Mononuclear cell (primary cell): Measurements from ENCODE around the gene RNPS1. TPM values are rescaled to one million over a fixed set of nuclear protein-coding genes. Genes with fewer than 3 reads are reported as not detected.

Experiments
- H3K27me3 ChIP-seq: 2 replicates; pipeline ENCODE4 v1.6.0; 2011; ENCODE audit warnings: low read length, control low read depth; ENCODE audit not compliant: insufficient read depth
- H3K4me1 ChIP-seq: 2 replicates; pipeline ENCODE4 v1.5.1; 2011; ENCODE audit warnings: mild to moderate bottlenecking, low read length, control low read depth; ENCODE audit not compliant: insufficient read depth
- H3K4me3 ChIP-seq: 2 replicates; pipeline ENCODE4 v1.5.1; 2011; ENCODE audit warnings: mild to moderate bottlenecking, low read length, moderate library complexity
- H3K9me3 ChIP-seq: 2 replicates; pipeline ENCODE4 v1.5.1; 2011; ENCODE audit warnings: low read depth, mild to moderate bottlenecking, control low read depth, low read length
- total RNA-seq: library from RNA; depleted of rRNA; stranded (reverse); fragments of >200 nt; gene quantifications from one replicate; pipeline ENCODE4 v1.2.3, GENCODE V29; 2012

Gene RNPS1
- total RNA-seq, 1 donor = 156 TPM

DNA sequence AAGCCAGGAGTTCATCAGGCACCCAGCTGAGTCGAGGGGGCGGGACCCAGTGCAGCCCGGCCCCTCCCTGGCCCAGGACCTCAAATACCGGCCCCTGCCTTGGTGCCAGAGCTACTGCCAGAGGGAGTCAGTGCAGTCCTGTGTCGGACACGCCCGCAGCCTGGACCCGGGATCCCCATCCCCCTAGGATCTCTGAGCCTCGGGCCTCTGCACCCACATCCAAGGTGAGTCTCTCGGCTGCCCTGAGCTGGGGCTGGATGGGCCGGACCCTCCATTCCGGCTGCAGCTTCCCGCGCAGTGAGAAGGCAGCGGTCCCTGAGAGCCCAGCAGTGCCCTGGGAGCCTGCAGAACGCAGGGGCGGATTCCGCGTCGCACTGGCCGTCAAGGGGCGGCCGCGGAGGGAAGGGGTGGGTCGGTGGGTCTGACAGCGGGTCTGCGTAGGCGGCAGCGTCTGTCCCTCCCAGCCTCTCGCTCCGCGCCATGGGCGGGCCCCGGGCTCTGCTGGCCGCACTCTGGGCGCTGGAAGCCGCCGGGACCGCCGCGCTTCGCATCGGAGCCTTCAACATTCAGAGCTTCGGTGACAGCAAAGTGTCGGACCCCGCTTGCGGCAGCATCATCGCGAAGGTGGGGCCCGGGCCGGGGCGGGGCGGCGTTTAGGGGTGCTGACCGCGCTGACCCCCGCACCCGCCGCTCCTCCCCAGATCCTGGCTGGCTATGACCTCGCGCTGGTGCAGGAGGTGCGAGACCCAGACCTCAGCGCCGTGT is 31.4 kb downstream of the RNPS1 start, which contains the start of gene DNASE1L2:
TSS of gene DNASE1L2 (plus strand) at position 108 of the 765 bp plus-strand sequence. CDS start at position 481, 373 bp downstream.
- no peaks in the 10 kb centered on the region for H3K9me3 ChIP-seq
- H3K27me3 ChIP-seq = no peaks in the 10 kb centered on the region
- H3K4me1 ChIP-seq = no peaks in the 10 kb centered on the region
- no peak within 1 kb of the TSS for H3K4me3 ChIP-seq

DNA sequence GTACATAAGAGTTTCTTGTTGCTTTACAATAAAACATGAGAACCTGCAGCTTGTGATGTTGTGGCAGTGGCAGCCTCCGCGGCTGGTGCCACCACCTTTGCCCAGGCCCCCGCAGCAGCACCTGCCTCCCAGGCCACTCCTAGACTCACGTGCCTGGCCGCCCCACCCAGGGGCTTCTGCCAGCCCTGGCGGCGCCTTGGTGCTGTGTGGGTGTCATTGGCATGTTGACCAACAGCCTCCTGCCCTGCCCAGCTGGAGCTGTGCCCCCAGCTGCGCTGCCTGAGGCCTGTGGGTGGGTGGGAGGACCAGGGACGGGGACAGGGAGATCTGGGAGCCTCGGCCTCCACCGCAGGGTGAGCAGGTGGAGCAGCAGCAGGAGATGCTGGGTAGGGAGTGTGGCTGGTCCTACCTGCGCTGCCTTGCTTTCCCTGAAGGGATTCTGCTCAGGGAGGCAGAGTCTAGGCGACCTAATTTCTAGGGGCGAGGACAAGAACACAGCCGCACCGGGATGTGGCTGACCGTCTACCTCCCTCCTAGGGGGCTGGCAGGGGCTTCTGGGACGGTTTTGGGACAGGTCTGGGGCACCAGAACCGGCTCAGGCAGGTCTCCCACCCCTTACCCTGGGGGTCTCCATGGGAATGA is 32.1 kb downstream of the RNPS1 start:
- H3K4me3 ChIP-seq = no peak overlapping the region

DNA sequence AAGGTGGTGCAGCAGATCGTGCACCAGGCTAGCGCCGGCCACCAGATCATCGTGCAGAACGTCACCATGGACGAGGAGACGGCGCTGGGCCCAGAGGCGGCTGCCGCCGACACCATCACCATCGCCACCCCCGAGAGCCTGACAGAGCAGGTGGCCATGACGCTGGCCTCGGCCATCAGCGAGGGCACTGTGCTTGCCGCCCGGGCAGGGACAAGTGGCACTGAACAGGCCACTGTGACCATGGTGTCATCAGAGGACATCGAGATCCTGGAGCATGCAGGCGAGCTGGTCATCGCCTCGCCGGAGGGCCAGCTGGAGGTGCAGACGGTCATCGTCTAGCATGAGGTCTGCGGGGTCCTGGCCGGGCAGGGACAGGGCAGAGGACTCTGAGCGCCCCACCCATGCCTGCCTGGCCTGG is 32.7 kb downstream of the RNPS1 start:
- no peaks in the 10 kb centered on the region for H3K27me3 ChIP-seq
- no peak overlapping the region for H3K4me3 ChIP-seq
- no peaks in the 10 kb centered on the region for H3K4me1 ChIP-seq
- H3K9me3 ChIP-seq = no peaks in the 10 kb centered on the region

More for the DNA sequence above, 32.1 kb downstream of the RNPS1 start:
- H3K9me3 ChIP-seq = no peaks in the 10 kb centered on the region
- H3K27me3 ChIP-seq = no peaks in the 10 kb centered on the region
- H3K4me1 ChIP-seq = no peaks in the 10 kb centered on the region

DNA sequence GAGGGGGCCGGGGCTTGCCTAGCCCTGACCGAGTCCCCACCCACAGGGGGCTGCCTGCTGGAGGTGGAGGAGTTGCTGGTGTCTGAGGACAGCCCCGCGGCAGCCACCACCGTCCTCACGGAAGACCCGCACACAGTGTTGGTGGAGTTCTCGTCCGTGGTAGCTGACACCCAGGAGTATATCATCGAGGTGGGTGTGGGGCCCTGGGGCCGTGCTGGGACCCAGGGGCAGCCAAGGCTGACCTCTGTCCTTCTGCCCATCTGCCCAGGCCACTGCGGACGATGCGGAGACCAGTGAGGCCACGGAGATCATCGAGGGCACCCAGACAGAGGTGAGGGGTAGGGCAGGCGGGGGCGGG is 33.1 kb downstream of the RNPS1 start:
- no peaks in the 10 kb centered on the region for H3K9me3 ChIP-seq
- no peak overlapping the region for H3K4me3 ChIP-seq
- H3K4me1 ChIP-seq = no peaks in the 10 kb centered on the region
- no peaks in the 10 kb centered on the region for H3K27me3 ChIP-seq

DNA sequence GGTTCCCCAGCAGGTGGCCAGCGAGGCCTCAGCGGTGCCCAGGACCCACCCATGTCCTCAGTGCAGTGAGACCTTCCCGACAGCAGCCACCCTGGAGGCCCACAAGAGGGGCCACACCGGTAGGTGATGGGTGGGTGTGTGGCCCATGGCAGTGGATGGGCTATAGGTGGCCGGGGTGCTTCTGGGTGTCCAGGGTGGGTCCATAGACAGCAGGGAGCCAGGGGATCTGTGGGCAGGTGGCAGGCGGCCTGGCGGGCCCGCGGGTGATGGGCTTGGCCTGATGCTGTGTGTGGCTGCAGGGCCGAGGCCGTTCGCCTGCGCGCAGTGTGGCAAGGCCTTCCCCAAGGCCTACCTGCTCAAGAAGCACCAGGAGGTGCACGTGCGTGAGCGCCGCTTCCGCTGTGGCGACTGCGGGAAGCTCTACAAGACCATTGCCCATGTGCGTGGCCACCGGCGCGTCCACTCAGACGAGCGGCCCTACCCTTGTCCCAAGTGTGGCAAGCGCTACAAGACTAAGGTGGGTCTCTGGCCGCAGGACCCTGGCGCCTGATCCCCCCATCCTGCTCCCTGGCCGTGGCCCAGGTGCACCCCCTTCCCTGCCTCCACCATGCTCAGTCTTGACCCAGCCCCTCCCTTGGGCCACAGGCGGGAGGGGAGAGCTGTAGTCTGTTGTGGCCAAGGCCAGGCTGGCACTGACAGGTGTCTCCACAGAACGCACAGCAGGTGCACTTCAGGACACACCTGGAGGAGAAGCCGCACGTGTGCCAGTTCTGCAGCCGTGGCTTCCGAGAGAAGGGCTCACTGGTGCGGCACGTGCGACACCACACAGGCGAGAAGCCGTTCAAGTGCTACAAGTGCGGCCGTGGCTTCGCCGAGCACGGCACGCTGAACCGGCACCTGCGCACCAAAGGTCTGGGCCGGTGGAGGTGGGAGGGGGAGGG is 33.8 kb downstream of the RNPS1 start:
- no peak overlapping the region for H3K4me3 ChIP-seq
- H3K4me1 ChIP-seq = no peaks in the 10 kb centered on the region
- H3K27me3 ChIP-seq = no peaks in the 10 kb centered on the region
- no peaks in the 10 kb centered on the region for H3K9me3 ChIP-seq

DNA sequence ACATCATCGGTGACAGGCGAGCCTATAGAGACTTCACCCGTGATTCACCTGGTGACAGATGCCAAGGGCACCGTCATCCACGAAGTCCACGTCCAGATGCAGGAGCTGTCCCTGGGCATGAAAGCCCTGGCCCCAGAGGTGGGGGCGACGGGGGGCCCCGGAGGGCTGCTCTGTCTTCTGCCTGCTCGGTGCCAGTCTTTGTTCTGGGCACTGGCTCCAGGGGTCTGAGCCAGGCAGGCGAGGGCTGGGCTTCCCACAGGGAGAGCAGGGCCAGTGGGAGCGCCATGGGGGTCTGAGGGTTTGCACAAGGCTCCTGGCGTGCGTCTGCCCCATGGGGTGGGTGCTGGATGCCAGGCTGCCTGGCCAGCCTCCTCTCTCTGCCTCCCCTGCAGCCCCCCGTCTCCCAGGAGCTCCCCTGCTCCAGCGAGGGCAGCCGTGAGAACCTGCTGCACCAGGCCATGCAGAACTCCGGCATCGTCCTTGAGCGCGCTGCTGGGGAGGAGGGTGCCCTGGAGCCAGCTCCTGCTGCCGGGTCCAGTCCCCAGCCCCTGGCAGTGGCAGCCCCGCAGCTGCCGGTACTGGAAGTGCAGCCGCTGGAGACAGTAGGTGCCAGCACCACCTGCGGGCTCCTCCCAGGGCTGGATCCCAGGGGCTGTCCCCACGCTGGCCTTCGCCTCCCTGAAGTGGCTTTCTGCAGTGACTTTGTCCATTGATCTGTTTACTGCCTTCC is 34.7 kb downstream of the RNPS1 start:
- Histone ChIP-seq H3K4me3 (no peak overlapping the region), H3K9me3 (no peaks in the 10 kb centered on the region), H3K4me1 (no peaks in the 10 kb centered on the region), H3K27me3 (no peaks in the 10 kb centered on the region)

DNA sequence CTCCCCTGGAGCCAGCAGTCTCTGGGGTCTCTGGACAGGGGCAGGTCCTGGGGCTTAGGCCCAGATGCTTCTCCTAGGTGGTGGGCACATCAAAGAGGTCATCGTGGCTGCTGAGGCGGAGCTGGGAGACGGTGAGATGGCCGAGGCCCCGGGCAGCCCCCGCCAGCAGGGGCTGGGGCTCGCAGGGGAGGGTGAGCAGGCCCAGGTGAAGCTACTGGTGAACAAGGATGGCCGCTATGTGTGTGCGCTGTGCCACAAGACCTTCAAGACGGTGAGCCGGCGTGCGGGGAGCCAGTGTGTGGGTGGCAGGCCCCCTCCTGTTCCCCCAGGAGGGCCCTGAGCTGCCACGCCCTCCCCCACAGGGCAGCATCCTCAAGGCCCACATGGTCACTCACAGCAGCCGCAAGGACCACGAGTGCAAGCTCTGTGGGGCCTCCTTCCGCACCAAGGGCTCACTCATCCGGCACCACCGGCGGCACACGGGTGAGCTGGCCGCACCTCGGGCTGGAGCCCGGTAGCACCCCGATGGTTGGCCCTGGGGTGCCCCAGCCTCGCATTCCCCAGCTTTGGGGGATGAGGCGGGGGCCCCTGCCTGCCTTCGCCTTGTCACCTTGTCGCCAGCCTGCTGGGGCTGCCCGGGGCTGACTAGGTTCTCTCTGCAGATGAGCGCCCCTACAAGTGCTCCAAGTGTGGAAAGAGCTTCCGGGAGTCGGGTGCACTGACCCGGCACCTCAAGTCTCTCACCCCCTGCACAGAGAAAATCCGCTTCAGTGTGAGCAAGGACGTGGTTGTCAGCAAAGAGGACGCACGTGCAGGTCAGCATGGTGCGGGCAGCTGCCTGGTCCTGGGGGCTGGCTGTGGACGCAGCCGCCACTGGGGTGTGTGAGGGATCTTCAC is 35.6 kb downstream of the RNPS1 start:
- Histone ChIP-seq H3K4me1 (no peaks in the 10 kb centered on the region), H3K4me3 (no peak overlapping the region), H3K27me3 (no peaks in the 10 kb centered on the region), H3K9me3 (no peaks in the 10 kb centered on the region)

DNA sequence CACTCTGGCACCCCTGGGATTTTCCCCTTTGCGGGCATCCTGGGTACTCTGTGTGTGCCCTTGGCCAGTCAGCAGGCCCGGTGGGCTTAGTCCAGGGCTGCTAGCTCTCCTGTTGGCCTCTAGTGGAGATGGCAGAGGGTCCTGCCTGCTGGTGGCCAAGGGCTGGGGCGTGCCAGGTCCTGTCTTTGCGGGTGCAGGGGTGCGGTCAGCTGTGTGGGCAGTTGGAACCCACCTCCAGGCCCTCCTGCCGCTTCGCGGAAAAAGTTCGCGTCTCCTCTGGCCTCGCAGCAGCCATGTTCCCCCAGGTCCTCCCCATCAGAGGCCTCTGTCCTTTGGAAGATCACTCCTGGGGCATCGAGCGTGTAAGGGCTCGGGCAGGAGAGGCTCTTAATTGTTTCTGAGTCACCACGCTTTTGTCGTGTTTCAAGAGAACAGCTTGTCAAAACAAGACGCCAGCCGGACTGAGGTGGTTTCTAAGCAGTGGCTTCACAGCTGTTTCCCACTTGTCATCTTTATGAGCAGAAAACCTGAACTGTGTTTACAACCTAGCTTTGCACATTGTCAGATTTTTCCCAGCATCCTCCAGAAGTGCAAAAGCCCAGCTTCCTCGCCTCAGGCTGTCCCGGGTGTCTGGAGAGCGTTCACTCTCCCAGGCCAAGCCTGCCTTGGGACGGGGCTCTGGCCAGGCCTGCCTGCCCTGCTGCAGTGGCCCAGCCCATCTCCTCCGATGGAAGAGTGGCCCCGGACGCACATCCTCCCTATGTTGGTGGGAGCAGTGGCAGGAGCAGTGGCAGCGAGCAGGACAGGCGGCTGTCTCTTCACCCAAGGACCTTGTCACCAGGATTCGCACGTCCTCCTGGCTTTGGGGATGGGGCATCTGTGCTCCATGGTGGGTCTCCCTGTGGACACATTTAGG is 36.7 kb downstream of the RNPS1 start:
- Histone ChIP-seq H3K27me3 (no peaks in the 10 kb centered on the region), H3K4me3 (no peak overlapping the region), H3K9me3 (no peaks in the 10 kb centered on the region), H3K4me1 (no peaks in the 10 kb centered on the region)

DNA sequence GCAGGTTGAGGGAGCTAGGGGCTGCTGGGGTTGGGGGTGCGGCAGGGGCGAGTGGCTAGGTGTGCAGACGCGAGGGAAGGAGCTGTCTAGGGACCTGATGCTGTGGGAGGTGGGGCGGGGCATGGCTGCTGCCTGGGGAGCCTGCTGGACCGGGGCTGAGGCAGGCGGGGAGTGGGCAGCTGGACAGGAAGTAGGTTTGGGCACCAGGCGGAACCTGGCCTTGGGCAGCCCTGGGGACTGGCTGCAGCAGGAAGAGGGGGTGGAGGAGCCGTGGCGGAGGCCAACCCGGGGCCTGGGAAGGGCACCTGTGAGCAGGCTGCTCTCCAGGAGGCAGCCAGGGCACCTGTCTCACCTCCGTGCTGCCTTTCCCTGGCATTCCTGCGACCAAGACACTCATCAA is 37.5 kb downstream of the RNPS1 start:
- H3K4me3 ChIP-seq = no peak overlapping the region
- H3K27me3 ChIP-seq = no peaks in the 10 kb centered on the region
- H3K9me3 ChIP-seq = no peaks in the 10 kb centered on the region
- H3K4me1 ChIP-seq = peaks cover 4% of the 10 kb centered on the region

DNA sequence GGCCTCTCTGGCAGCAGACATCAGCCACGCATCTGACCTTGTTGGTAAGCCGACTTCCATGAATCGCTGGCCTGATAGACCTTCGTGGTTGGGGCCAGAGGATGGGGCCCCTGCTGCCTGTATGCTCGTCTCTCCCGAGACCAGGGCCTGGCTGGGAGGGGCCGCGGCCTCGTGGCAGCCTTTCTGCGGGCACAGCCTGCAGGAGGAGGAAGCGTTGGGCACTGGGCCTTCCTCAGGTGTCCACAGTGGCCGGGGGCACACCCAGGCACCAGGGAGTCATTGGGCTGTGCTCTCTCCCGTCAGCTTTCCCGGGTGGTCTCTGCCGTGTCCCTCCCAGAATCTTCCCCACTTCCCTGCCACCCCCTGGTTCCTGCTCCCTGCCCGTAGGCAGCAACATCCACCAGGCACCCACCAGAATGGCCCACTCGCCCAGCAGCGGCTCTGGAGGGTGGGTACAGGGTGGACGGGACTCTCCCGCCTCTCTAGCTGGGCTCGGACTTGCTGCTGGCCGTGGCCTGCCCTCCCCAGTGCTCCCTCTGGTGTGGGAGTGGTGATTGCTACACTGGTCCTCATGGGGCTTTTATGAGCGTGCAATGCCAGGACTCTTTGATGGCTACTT is 38.2 kb downstream of the RNPS1 start:
- H3K27me3 ChIP-seq = no peaks in the 10 kb centered on the region
- H3K4me3 ChIP-seq = no peak overlapping the region
- H3K4me1 ChIP-seq = peaks cover 9% of the 10 kb centered on the region
- no peaks in the 10 kb centered on the region for H3K9me3 ChIP-seq

DNA sequence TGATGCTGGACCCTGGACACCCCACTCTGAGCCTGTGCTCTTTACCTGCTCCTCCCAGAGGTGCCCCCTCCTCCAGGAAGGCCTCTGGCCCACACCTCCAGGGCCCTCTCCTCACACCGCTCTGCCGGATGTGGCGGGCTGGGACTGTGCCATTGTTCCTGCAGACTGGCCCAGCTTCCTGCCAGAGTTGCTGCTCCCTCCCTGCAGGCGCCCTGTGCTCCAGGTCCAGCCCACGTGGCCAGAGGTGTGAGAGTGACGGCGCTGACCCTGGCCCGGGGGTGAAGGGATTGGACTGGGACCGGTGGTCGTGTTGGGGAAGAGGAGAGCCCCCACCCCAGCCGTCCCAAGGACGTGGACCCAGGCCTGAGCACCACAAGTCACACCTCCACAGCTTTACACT is 38.8 kb downstream of the RNPS1 start:
- H3K9me3 ChIP-seq = no peaks in the 10 kb centered on the region
- H3K4me3 ChIP-seq = no peak overlapping the region
- peaks cover 16% of the 10 kb centered on the region for H3K4me1 ChIP-seq
- H3K27me3 ChIP-seq = no peaks in the 10 kb centered on the region

DNA sequence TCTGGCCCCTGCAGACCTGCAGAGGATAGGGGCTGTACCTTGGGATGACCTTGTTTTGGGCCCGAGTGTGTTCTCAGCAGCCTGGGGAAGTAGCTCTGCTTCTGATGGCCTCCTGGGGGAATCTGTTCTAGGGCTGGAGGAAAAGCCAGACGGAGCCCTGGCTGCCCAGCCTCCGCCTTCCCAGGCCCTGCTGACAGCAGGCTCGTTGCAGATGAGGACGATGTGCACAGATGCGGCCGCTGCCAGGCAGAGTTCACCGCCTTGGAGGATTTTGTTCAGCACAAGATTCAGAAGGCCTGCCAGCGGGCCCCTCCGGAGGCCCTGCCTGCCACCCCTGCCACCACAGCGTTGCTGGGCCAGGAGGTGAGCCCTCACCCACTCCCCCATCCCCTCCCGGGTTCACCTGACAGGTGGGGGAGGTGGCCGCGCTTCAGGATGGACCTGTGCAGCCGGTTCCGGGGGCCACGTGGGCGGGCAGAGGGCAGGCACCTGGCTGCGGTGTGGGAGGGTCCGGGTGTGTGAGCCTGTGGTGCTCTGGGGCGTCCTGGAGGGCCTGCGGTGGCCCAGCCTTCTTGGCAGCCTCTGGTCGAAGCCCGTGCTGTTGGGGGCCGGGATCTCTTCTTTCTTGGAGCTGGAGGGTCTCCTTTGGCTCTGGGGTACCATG is 39.6 kb downstream of the RNPS1 start:
- Histone ChIP-seq H3K27me3 (no peaks in the 10 kb centered on the region), H3K4me3 (no peak overlapping the region), H3K9me3 (no peaks in the 10 kb centered on the region), H3K4me1 (peaks cover 20% of the 10 kb centered on the region)
